SK-N-SH (cell line): ENCODE results near the gene PLXDC1. TPM values are rescaled to one million over a fixed set of nuclear protein-coding genes. Genes with fewer than 3 reads are reported as not detected.

Experiments
- CTCF ChIA-PET: fragments of 300-600, 350-600 bp; formaldehyde crosslinking; extraction: SDS; loops from one replicate; lab custom pipeline; 2021; lab: Yijun Ruan, JAX
- POLR2A ChIA-PET: fragments of 350-600 bp; sonication (Branson Sonifier 250); formaldehyde crosslinking; extraction: SDS; loops from one replicate; lab custom pipeline; 2020; ENCODE audit warnings: antibody characterized with exemption, inconsistent platforms; lab: Yijun Ruan, JAX
- DNase-seq: peaks from one replicate; pipeline ENCODE4 v3.0.0; 2012
- H2AFZ ChIP-seq: fragments of 200-600 bp; sonication (generic); 2 replicates; pipeline ENCODE4 v1.8.1; 2016; ENCODE audit warnings: antibody characterized with exemption, mild to moderate bottlenecking, low read depth
- H3F3A ChIP-seq: fragments of 200-600 bp; sonication (generic); replicated peaks from 2 replicates; pipeline ENCODE3; 2016; ENCODE audit warnings: antibody characterized with exemption, mild to moderate bottlenecking; ENCODE audit not compliant: insufficient read depth
- H3K27ac ChIP-seq, 2 experiments: fragments of 200-500 bp in 1 of 2; fragments of 200-600 bp in 1 of 2; sonication (Bioruptor generic) in 1 of 2; sonication (generic), shearing (Covaris generic) in 1 of 2; 2 replicates each; pipeline versions ENCODE4 v1.5.1 to v1.6.1; 2014 to 2016; ENCODE audit warnings: low read depth in 2 of 2, inconsistent platforms in 1 of 2, low read length in 1 of 2, mild to moderate bottlenecking in 1 of 2, mixed read lengths in 1 of 2
- H3K27me3 ChIP-seq: fragments of 200-600 bp; sonication (generic), shearing (Covaris generic); 2 replicates; pipeline ENCODE4 v1.6.1; 2016; ENCODE audit warnings: mixed run types; ENCODE audit not compliant: insufficient read depth
- H3K36me3 ChIP-seq, 2 experiments: fragments of 200-500 bp in 1 of 2; fragments of 200-600 bp in 1 of 2; sonication (Bioruptor generic) in 1 of 2; sonication (generic) in 1 of 2; replicated peaks in 1 of 2; 2 replicates each; pipeline versions ENCODE3 to v1.5.1; 2014 to 2016; ENCODE audit warnings: low read length in 1 of 2, mild to moderate bottlenecking in 1 of 2; ENCODE audit not compliant: insufficient read depth in 2 of 2, control insufficient read depth in 1 of 2
- H3K4me1 ChIP-seq, 2 experiments: fragments of 200-500 bp in 1 of 2; fragments of 200-600 bp in 1 of 2; sonication (Bioruptor generic) in 1 of 2; sonication (generic), shearing (Covaris generic) in 1 of 2; 2 replicates each; pipeline versions ENCODE4 v1.5.1 to v1.6.1; 2014 to 2016; ENCODE audit warnings: low read depth in 1 of 2, low read length in 1 of 2, mixed run types in 1 of 2; ENCODE audit not compliant: insufficient read depth in 2 of 2, control insufficient read depth in 1 of 2
- H3K4me2 ChIP-seq: fragments of 200-600 bp; sonication (generic), shearing (Covaris generic); 2 replicates; pipeline ENCODE4 v1.6.1; 2017; ENCODE audit warnings: mixed run types
- H3K4me3 ChIP-seq, 2 experiments: fragments of 200-500 bp in 1 of 2; fragments of 200-600 bp in 1 of 2; sonication (Bioruptor generic) in 1 of 2; sonication (generic), shearing (Covaris generic) in 1 of 2; 2 replicates each; pipeline versions ENCODE4 v1.5.1 to v1.8.1; 2014 to 2016; ENCODE audit warnings: low read depth in 2 of 2, inconsistent platforms in 1 of 2, low read length in 1 of 2, mild to moderate bottlenecking in 1 of 2, mixed read lengths in 1 of 2, moderate library complexity in 1 of 2
- H3K79me2 ChIP-seq: fragments of 200-600 bp; sonication (generic); 2 replicates; pipeline ENCODE4 v1.8.1; 2017; ENCODE audit warnings: mild to moderate bottlenecking; ENCODE audit not compliant: insufficient read depth
- H3K9ac ChIP-seq: fragments of 200-600 bp; sonication (generic); 2 replicates; pipeline ENCODE4 v1.6.1; 2017; ENCODE audit warnings: mixed run types
- H3K9me2 ChIP-seq: fragments of 200-600 bp; sonication (generic); 2 replicates; pipeline ENCODE4 v1.6.1; 2017; ENCODE audit warnings: mixed run types
- H3K9me3 ChIP-seq: fragments of 200-600 bp; sonication (generic); 2 replicates; pipeline ENCODE4 v1.6.1; 2017; ENCODE audit warnings: mixed run types, mild to moderate bottlenecking, moderate library complexity
- H4K20me1 ChIP-seq: fragments of 200-600 bp; sonication (generic); 2 replicates; pipeline ENCODE4 v1.6.1; 2017; ENCODE audit warnings: mild to moderate bottlenecking, mixed run types; ENCODE audit not compliant: insufficient read depth
- ELF1 ChIP-seq: IDR thresholded peaks from 2 replicates; pipeline ENCODE4 v1.4.0; 2012
- EP300 ChIP-seq, 2 experiments: IDR thresholded peaks; 2 replicates each; pipeline versions ENCODE4 v1.4.0 to v1.6.1; 2012; ENCODE audit warnings: borderline replicate concordance in 1 of 2, low read depth in 1 of 2, low read length in 1 of 2
- FOXM1 ChIP-seq: IDR thresholded peaks from 2 replicates; pipeline ENCODE4 v1.4.0; 2012; ENCODE audit warnings: low read depth, mild to moderate bottlenecking
- GABPA ChIP-seq: IDR thresholded peaks from 2 replicates; pipeline ENCODE4 v1.4.0; 2012; ENCODE audit warnings: low read depth, mild to moderate bottlenecking
- GATA2 ChIP-seq: sonication (generic); formaldehyde crosslinking; IDR thresholded peaks from 2 replicates; pipeline ENCODE4 v1.5.0; 2020; ENCODE audit warnings: mild to moderate bottlenecking, missing genetic modification reagents
- MEF2A ChIP-seq: IDR thresholded peaks from 2 replicates; pipeline ENCODE4 v1.4.0; 2012; ENCODE audit warnings: low read depth, borderline replicate concordance
- MXI1 ChIP-seq: IDR thresholded peaks from 2 replicates; pipeline ENCODE4 v1.6.1; 2012; ENCODE audit warnings: mild to moderate bottlenecking, low read depth, low read length, improper control_type of control experiment
- NFIC ChIP-seq: IDR thresholded peaks from 2 replicates; pipeline ENCODE4 v1.4.0; 2012; ENCODE audit warnings: borderline replicate concordance
- POLR2AphosphoS5 ChIP-seq: IDR thresholded peaks from 2 replicates; pipeline ENCODE4 v1.6.1; 2012; ENCODE audit warnings: low read depth, low read length
- RFX5 ChIP-seq: IDR thresholded peaks from 2 replicates; pipeline ENCODE4 v1.6.1; 2012; ENCODE audit warnings: mild to moderate bottlenecking, improper control_type of control experiment, low read length
- SIN3A ChIP-seq: IDR thresholded peaks from 2 replicates; pipeline ENCODE4 v1.6.1; 2012; ENCODE audit warnings: low read depth, mild to moderate bottlenecking, low read length, moderate library complexity, borderline replicate concordance
- TEAD4 ChIP-seq: IDR thresholded peaks from 2 replicates; pipeline ENCODE4 v1.4.0; 2012; ENCODE audit warnings: mild to moderate bottlenecking, borderline replicate concordance; ENCODE audit not compliant: insufficient read depth
- WGBS: methylation state at CpG from one replicate; pipeline ENCODE4 v1.1.6; 2017; ENCODE audit warnings: low lambda C conversion rate; 5-methylcytosine and 5-hydroxymethylcytosine counted together
- polyA plus RNA-seq, 3 experiments: library from polyadenylated mRNA; depleted of rRNA; stranded (reverse); fragments of >200 nt; gene quantifications; 2 replicates each; pipeline ENCODE4 v1.2.3, GENCODE V29; 2012
- TF ChIP-seq, protein P1 (sequence below): IDR thresholded peaks from 2 replicates; pipeline ENCODE4 v1.4.0; 2012; ENCODE audit warnings: low read depth
- TF ChIP-seq, protein P2 (sequence below): IDR thresholded peaks from 2 replicates; pipeline ENCODE4 v1.4.0; 2012; ENCODE audit warnings: low read depth, borderline replicate concordance
- TF ChIP-seq, protein P3 (sequence below): IDR thresholded peaks from 2 replicates; pipeline ENCODE4; 2012
- TF ChIP-seq, protein P4 (sequence below): fragments of 150-350 bp; IDR thresholded peaks from 2 replicates; pipeline ENCODE4 v1.6.1; 2016; ENCODE audit warnings: mild to moderate bottlenecking, low read depth, low read length
- TF ChIP-seq, protein P5 (sequence below): IDR thresholded peaks from 2 replicates; pipeline ENCODE4 v1.6.1; 2012; ENCODE audit warnings: mild to moderate bottlenecking, low read depth, low read length, moderate library complexity

PLXDC1 gene
- polyA plus RNA-seq, 1 of the 3 experiments (the other 2 are of a cell fraction), result 1.5 TPM

DNA sequence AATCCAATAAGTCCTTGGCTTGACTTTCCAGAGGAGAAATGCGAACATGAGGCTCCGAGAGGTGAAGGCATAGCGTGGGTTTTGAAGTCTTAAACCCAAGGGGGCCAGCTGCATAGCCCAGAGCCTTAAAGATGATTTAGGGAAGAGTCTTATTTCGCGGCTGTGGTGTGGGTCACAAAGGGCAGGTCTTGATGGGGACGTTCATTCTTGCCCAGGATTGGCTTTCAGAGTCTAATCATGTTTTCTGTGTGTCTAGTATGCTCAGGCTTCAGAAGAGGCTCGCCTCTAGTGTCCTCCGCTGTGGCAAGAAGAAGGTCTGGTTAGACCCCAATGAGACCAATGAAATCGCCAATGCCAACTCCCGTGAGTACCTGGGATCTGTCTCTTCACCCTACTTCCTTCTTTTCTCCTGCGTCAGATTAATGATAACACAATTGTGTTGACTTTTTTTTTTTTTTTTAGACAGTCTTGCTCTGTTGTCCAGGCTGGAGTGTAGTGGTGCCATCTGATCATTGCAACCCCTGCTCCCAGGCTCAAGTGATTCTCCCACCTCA, 49.6 kb upstream of the PLXDC1 start:
- 5% methylated on average over 10 of the region's 11 CpGs for WGBS
- DNase-seq, result no peak
- peak overlapping the region; percentile 97 for H3K4me2 ChIP-seq
- CTCF ChIA-PET, result interaction anchor here (1.1 to 29.0 kb wide), 2 partner anchors 26 to 39 kb away, joined by 3 to 781 read pairs; no protein-coding TSS in a partner anchor
- H3K9me2 ChIP-seq, result no peaks in the 10 kb centered on the region
- H3F3A ChIP-seq, result peaks cover 51% of the 10 kb centered on the region
- H3K27me3 ChIP-seq, result no peaks in the 10 kb centered on the region
- peaks cover 28 to 32% of the 10 kb centered on the region in 2 experiments for H3K36me3 ChIP-seq
- H3K79me2 ChIP-seq, result peaks cover 40% of the 10 kb centered on the region
- H3K9me3 ChIP-seq, result no peaks in the 10 kb centered on the region
- peak overlapping the region; percentile 94 to 99 for H3K27ac ChIP-seq
- peak overlapping the region; percentile 75 to 93 for H3K4me3 ChIP-seq
- peaks cover 12 to 29% of the 10 kb centered on the region in 2 experiments; a peak in 2 of 4 replicates for H3K4me1 ChIP-seq
- H2AFZ ChIP-seq, result no peak overlapping the region
- peak overlapping the region; percentile 98 for H3K9ac ChIP-seq
- TF ChIP-seq POLR2AphosphoS5, result 0 out of 2 replicates have a peak, but pooled peaks have one; percentile 39
- TF ChIP-seq, protein P1, sequence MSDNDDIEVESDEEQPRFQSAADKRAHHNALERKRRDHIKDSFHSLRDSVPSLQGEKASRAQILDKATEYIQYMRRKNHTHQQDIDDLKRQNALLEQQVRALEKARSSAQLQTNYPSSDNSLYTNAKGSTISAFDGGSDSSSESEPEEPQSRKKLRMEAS, result no peak
- TF ChIP-seq, all 33 proteins: peak for 1
- POLR2A ChIA-PET, result interaction anchor here (1.8 kb wide), 1 partner anchor 37 kb away, joined by 9 read pairs; no protein-coding TSS in a partner anchor
- H4K20me1 ChIP-seq, result peaks cover 35% of the 10 kb centered on the region

DNA sequence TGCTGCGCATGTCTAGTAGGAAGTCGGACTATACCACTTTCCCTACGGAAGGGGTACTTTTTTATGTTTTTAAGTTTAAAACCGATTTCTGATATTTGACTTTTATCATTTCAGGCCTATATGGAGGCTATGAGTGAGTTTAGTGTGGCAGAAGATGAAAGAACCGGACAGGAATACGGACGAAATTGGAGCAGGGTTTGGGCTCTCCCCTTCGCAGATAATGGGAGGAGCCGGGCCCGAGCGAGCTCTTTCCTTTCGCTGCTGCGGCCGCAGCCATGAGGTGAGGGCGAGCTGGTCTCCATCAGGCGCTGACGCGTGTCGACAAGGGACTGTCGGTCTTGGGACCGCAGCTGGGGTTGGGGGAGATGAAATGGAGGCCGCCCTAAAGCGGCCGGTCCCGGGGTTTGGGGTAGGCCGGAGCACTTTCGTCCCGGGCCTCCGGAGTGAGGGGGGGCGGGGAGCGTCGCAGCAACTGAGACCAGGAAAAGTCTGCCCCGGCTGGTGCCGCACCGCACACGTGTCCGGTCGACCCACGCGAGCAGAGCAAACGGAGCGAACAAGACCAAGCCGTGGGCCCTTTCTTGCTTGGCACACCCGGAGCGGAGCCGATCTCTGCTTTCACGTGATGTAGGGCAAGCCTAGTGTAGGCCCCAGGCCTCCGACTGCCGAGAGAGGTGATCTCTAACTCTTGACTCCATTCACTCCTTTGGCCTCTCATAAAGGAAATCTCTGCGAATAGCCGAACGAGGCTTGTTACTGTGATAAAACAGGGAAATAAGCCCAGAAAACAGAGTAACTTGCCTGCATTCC, 48.8 kb upstream of the PLXDC1 start, which contains the start of gene RPL19:
Gene RPL19, plus strand, starts transcription at position 214 of the 810 bp plus-strand sequence. Its CDS starts 62 bp downstream, at position 276.
- no peaks in the 10 kb centered on the region for H3K9me2 ChIP-seq
- H3K4me3 ChIP-seq, result peak within 1 kb of the TSS; percentile 75 to 93
- H3K9me3 ChIP-seq, result no peaks in the 10 kb centered on the region
- peaks cover 35% of the 10 kb centered on the region for H4K20me1 ChIP-seq
- H3K4me2 ChIP-seq, result peak within 1 kb of the TSS; percentile 97
- CTCF ChIA-PET, result interaction anchor here (1.1 to 29.0 kb wide), 3 partner anchors 28 to 56 kb away, joined by 3 to 781 read pairs (median 96); no protein-coding TSS in a partner anchor
- peaks cover 48% of the 10 kb centered on the region for H3F3A ChIP-seq
- H2AFZ ChIP-seq, result peak within 1 kb of the TSS; percentile 98
- peak within 1 kb of the TSS; percentile 98 for H3K9ac ChIP-seq
- DNase-seq, result peak; percentile 92
- WGBS, result under 1% methylated on average over 31 of the region's 52 CpGs
- peaks cover 48% of the 10 kb centered on the region for H3K79me2 ChIP-seq
- no peaks in the 10 kb centered on the region for H3K27me3 ChIP-seq
- H3K4me1 ChIP-seq, result peaks cover 20 to 37% of the 10 kb centered on the region in 2 experiments; a peak in 2 of 4 replicates
- POLR2A ChIA-PET, result interaction anchor here (0.6 to 1.8 kb wide), 18 partner anchors 9 to 495 kb away, joined by 3 to 11 read pairs (median 4); partner anchors contain the start of genes ARL5C, LASP1NB, MED1 and MLLT6
- peak within 1 kb of the TSS; percentile 94 to 99 for H3K27ac ChIP-seq
- H3K36me3 ChIP-seq, result peaks cover 28 to 32% of the 10 kb centered on the region in 2 experiments
- TF ChIP-seq ELF1, result peak; percentile 40; the same call in 1 of the 2 replicates
- peak; percentile 57; the same call in 1 of the 2 replicates for TF ChIP-seq MXI1
- TF ChIP-seq MEF2A, result no peak
- TF ChIP-seq, protein P2, sequence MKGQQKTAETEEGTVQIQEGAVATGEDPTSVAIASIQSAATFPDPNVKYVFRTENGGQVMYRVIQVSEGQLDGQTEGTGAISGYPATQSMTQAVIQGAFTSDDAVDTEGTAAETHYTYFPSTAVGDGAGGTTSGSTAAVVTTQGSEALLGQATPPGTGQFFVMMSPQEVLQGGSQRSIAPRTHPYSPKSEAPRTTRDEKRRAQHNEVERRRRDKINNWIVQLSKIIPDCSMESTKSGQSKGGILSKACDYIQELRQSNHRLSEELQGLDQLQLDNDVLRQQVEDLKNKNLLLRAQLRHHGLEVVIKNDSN, result no peak; the same call in none of the 2 replicates
- TF ChIP-seq, protein P3, sequence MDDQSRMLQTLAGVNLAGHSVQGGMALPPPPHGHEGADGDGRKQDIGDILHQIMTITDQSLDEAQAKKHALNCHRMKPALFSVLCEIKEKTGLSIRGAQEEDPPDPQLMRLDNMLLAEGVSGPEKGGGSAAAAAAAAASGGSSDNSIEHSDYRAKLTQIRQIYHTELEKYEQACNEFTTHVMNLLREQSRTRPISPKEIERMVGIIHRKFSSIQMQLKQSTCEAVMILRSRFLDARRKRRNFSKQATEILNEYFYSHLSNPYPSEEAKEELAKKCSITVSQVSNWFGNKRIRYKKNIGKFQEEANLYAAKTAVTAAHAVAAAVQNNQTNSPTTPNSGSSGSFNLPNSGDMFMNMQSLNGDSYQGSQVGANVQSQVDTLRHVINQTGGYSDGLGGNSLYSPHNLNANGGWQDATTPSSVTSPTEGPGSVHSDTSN, result no peak
- TF ChIP-seq GABPA, result peak; percentile 50; the same call in 1 of the 2 replicates
- TF ChIP-seq SIN3A, result peak; percentile 64
- no peak for TF ChIP-seq NFIC
- TF ChIP-seq EP300 (IDR thresholded peaks at IDR 0.05; ENCODE audit: borderline replicate concordance in 1 of 2, low read depth in 1 of 2, low read length in 1 of 2), result peak in 1 of 2 experiments; percentile 49; a peak in 1 of 4 replicates
- TF ChIP-seq POLR2AphosphoS5, result peak; percentile 94
- no peak for TF ChIP-seq FOXM1
- TF ChIP-seq GATA2, result no peak
- TF ChIP-seq TEAD4, result no peak
- TF ChIP-seq, protein P4, sequence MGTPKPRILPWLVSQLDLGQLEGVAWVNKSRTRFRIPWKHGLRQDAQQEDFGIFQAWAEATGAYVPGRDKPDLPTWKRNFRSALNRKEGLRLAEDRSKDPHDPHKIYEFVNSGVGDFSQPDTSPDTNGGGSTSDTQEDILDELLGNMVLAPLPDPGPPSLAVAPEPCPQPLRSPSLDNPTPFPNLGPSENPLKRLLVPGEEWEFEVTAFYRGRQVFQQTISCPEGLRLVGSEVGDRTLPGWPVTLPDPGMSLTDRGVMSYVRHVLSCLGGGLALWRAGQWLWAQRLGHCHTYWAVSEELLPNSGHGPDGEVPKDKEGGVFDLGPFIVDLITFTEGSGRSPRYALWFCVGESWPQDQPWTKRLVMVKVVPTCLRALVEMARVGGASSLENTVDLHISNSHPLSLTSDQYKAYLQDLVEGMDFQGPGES, result no peak
- TF ChIP-seq, protein P5, sequence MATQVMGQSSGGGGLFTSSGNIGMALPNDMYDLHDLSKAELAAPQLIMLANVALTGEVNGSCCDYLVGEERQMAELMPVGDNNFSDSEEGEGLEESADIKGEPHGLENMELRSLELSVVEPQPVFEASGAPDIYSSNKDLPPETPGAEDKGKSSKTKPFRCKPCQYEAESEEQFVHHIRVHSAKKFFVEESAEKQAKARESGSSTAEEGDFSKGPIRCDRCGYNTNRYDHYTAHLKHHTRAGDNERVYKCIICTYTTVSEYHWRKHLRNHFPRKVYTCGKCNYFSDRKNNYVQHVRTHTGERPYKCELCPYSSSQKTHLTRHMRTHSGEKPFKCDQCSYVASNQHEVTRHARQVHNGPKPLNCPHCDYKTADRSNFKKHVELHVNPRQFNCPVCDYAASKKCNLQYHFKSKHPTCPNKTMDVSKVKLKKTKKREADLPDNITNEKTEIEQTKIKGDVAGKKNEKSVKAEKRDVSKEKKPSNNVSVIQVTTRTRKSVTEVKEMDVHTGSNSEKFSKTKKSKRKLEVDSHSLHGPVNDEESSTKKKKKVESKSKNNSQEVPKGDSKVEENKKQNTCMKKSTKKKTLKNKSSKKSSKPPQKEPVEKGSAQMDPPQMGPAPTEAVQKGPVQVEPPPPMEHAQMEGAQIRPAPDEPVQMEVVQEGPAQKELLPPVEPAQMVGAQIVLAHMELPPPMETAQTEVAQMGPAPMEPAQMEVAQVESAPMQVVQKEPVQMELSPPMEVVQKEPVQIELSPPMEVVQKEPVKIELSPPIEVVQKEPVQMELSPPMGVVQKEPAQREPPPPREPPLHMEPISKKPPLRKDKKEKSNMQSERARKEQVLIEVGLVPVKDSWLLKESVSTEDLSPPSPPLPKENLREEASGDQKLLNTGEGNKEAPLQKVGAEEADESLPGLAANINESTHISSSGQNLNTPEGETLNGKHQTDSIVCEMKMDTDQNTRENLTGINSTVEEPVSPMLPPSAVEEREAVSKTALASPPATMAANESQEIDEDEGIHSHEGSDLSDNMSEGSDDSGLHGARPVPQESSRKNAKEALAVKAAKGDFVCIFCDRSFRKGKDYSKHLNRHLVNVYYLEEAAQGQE, result peak; percentile 67; the same call in 1 of the 2 replicates
- no peak for TF ChIP-seq RFX5
